ENCODE results near the gene KRAS. TPM values are rescaled to one million over a fixed set of nuclear protein-coding genes. Genes with fewer than 3 reads are reported as not detected.

Gene KRAS
- total and polyA plus RNA-seq, 2 of the 4 experiments (the other 2 are of a cell fraction), result 9.3 to 10.7 TPM

DNA sequence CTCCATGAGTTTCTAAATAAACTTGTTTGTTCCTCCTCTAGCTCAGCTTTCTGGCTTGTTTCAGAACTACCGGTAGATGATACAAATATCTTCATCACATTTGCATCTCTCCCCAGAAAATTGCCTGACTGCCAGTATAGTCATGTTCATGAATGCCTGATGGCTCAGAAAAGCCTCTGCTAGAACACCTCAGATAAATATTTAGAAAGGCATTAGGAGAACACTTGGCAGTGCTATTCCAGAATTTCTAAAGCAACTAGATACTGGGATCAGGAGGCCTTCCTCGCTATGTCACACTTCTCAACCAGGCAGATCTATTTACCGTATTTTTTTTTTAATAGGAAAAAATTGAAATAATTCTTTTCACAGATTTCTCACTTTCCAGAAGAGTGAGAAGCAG lies 32.3 kb upstream of the KRAS start:
- CTCF ChIA-PET, result no interaction called here
- in situ Hi-C loops (cut with MboI; ENCODE audit: low sequenced_read_pairs), result no loop called here

More for the DNA sequence above, 32.3 kb upstream of the KRAS start:
- Histone ChIP-seq H3K4me2 (ENCODE audit: low read depth, low read length) (no peak overlapping the region), H4K5ac (ENCODE audit: low read depth, low read length) (no peak overlapping the region), H3K9me1 (ENCODE audit: insufficient read depth, low read length) (no peaks in the 10 kb centered on the region), H4K91ac (ENCODE audit: insufficient read depth, low read depth, low read length) (no peak overlapping the region), H2BK15ac (ENCODE audit: low read depth, low read length) (no peak overlapping the region), H2AK9ac (replicated peaks; ENCODE audit: low read depth, low read length, poor library complexity) (no peak overlapping the region), H3K4ac (ENCODE audit: low read depth, low read length) (no peak overlapping the region), H2AFZ (replicated peaks; ENCODE audit: low read length, poor library complexity) (no peak overlapping the region), H2BK120ac (ENCODE audit: low read depth, low read length) (no peak overlapping the region), H3K79me1 (ENCODE audit: low read depth in 1 of 2, low read length in 2 of 2) (no peaks in the 10 kb centered on the region), H3K27me3 (ENCODE audit: control insufficient read depth, insufficient read depth, low read length) (no peaks in the 10 kb centered on the region), H4K20me1 (ENCODE audit: insufficient read depth, low read length) (no peaks in the 10 kb centered on the region), H3K23ac (ENCODE audit: low read depth, low read length) (no peak overlapping the region), H3K56ac (ENCODE audit: extremely low read depth, insufficient read depth, low read length) (no peak overlapping the region), H3K27ac (ENCODE audit: insufficient read depth, low read length) (no peak overlapping the region), H3K36me3 (ENCODE audit: control insufficient read depth, insufficient read depth, low read length) (no peaks in the 10 kb centered on the region), H3K14ac (replicated peaks; ENCODE audit: low read depth, low read length) (no peak overlapping the region), H4K8ac (ENCODE audit: low read depth in 2 of 2, low read length in 2 of 2) (no peak overlapping the region), H2BK5ac (ENCODE audit: low read depth, low read length, poor library complexity, severe bottlenecking) (no peak overlapping the region), H3K4me3 (ENCODE audit: insufficient read depth, low read depth, low read length) (no peak overlapping the region), H3K9ac (ENCODE audit: low read depth, low read length) (no peak overlapping the region), H3K4me1 (ENCODE audit: control insufficient read depth, insufficient read depth, low read length) (no peaks in the 10 kb centered on the region), H2BK20ac (ENCODE audit: low read depth, low read length) (no peak overlapping the region), H3K9me3 (ENCODE audit: control insufficient read depth, insufficient read depth, low read length) (no peaks in the 10 kb centered on the region), H3K18ac (ENCODE audit: low read depth, low read length) (no peak overlapping the region), H2AK5ac (ENCODE audit: low read depth, low read length) (no peak overlapping the region)
- ATAC-seq (ENCODE audit: low read depth), result peak; percentile 73
- intact Hi-C loops (cut with micrococcal nuclease) (no loop called here), dilution Hi-C loops (cut with HindIII; ENCODE audit: low sequenced_read_pairs, unreplicated experiment) (no loop called here)
- peak; percentile 37 for DNase-seq
- BruUV-seq (replicated peaks), result no TSS peak
- WGBS, 2 experiments (ENCODE audit: extremely low coverage in 2 of 2, insufficient read length in 1 of 2), result no CpG with 5 or more reads among the region's 3 CpGs
- TF ChIP-seq POLR2A (IDR thresholded peaks at IDR 0.05; ENCODE audit: low read depth, low read length), result no peak
- TF ChIP-seq, protein P1, sequence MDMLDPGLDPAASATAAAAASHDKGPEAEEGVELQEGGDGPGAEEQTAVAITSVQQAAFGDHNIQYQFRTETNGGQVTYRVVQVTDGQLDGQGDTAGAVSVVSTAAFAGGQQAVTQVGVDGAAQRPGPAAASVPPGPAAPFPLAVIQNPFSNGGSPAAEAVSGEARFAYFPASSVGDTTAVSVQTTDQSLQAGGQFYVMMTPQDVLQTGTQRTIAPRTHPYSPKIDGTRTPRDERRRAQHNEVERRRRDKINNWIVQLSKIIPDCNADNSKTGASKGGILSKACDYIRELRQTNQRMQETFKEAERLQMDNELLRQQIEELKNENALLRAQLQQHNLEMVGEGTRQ (IDR thresholded peaks at IDR 0.05; ENCODE audit: low read depth, low read length), result no peak
- TF ChIP-seq FOS (IDR thresholded peaks at IDR 0.05; ENCODE audit: low read depth, low read length), result no peak
- TF ChIP-seq RFX5 (IDR thresholded peaks at IDR 0.05; ENCODE audit: low read depth, low read length), result no peak
- no peak for TF ChIP-seq SMC3 (IDR thresholded peaks at IDR 0.05; ENCODE audit: low read depth, low read length)
- TF ChIP-seq RCOR1 (IDR thresholded peaks at IDR 0.05; ENCODE audit: insufficient replicate concordance, low read length), result no peak
- POLR2A ChIA-PET (ENCODE audit: unreplicated experiment), result no interaction called here
